ENCODE data around the gene KCTD19. TPM values are rescaled to one million over a fixed set of nuclear protein-coding genes. Genes with fewer than 3 reads are reported as not detected.

KCTD19 gene
- total RNA-seq, 1 experiment from 2014 or later: 1.1 TPM

GRCh38 chr16:67246081-67246755 is 80.3 kb downstream of the KCTD19 start (continued):
- TF ChIP-seq, protein P1, sequence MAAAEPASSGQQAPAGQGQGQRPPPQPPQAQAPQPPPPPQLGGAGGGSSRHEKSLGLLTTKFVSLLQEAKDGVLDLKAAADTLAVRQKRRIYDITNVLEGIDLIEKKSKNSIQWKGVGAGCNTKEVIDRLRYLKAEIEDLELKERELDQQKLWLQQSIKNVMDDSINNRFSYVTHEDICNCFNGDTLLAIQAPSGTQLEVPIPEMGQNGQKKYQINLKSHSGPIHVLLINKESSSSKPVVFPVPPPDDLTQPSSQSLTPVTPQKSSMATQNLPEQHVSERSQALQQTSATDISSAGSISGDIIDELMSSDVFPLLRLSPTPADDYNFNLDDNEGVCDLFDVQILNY (CRISPR knock-in tag; IDR thresholded peaks at IDR 0.05): 0 out of 2 replicates have a peak, but pooled peaks have one; percentile 72
- TF ChIP-seq ZNF263 (CRISPR knock-in tag; IDR thresholded peaks at IDR 0.05; ENCODE audit: low read depth) (no peak), ELF4 (CRISPR knock-in tag; IDR thresholded peaks at IDR 0.05; ENCODE audit: low read depth) (0 out of 2 replicates have a peak, but pooled peaks have one; percentile 40)

GRCh38 chr16:67245674-67246080 is 80.9 kb downstream of the KCTD19 start:
- ChIA-PET POLR2A (interaction anchor here (0.7 to 3.2 kb wide), 6 partner anchors 8 to 181 kb away, joined by 3 to 26 read pairs (median 10); partner anchors contain the start of gene TMEM208), CTCF (interaction anchor here (1.1 to 4.8 kb wide), 21 partner anchors 9 to 283 kb away, joined by 3 to 57 read pairs (median 11); partner anchors contain the start of genes ELMO3, KCTD19, LRRC36 and RIPOR1)
- H3K4me1 Mint-ChIP-seq: peaks cover 43% of the 10 kb centered on the region
- no peaks in the 10 kb centered on the region for H3K9me3 Mint-ChIP-seq
- ATAC-seq: no peak
- H3K27ac Mint-ChIP-seq: no peak overlapping the region
- DNase-seq (ENCODE audit: low spot score): no peak
- peak overlapping the region; percentile 89 for H3K4me3 Mint-ChIP-seq
- peaks cover 30% of the 10 kb centered on the region for H3K27me3 Mint-ChIP-seq (ENCODE audit: low read depth)
- H3K36me3 Mint-ChIP-seq: no peaks in the 10 kb centered on the region
- TF ChIP-seq, protein P2, sequence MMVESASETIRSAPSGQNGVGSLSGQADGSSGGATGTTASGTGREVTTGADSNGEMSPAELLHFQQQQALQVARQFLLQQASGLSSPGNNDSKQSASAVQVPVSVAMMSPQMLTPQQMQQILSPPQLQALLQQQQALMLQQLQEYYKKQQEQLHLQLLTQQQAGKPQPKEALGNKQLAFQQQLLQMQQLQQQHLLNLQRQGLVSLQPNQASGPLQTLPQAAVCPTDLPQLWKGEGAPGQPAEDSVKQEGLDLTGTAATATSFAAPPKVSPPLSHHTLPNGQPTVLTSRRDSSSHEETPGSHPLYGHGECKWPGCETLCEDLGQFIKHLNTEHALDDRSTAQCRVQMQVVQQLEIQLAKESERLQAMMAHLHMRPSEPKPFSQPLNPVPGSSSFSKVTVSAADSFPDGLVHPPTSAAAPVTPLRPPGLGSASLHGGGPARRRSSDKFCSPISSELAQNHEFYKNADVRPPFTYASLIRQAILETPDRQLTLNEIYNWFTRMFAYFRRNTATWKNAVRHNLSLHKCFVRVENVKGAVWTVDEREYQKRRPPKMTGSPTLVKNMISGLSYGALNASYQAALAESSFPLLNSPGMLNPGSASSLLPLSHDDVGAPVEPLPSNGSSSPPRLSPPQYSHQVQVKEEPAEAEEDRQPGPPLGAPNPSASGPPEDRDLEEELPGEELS (CRISPR knock-in tag; IDR thresholded peaks at IDR 0.05): no peak
- TF ChIP-seq KAT7 (CRISPR knock-in tag; IDR thresholded peaks at IDR 0.05; ENCODE audit: borderline replicate concordance) (no peak), ZNF219 (CRISPR knock-in tag; IDR thresholded peaks at IDR 0.05; ENCODE audit: borderline replicate concordance) (no peak), GRHL2 (CRISPR knock-in tag; IDR thresholded peaks at IDR 0.05; ENCODE audit: insufficient replicate concordance, severe bottlenecking) (no peak), ETV6 (CRISPR knock-in tag; IDR thresholded peaks at IDR 0.05) (no peak), ZNF263 (CRISPR knock-in tag; IDR thresholded peaks at IDR 0.05; ENCODE audit: low read depth) (no peak), PRRX2 (CRISPR knock-in tag; IDR thresholded peaks at IDR 0.05) (no peak), ATF2 (CRISPR knock-in tag; IDR thresholded peaks at IDR 0.05; ENCODE audit: borderline replicate concordance, low read depth) (no peak), MYBL2 (CRISPR knock-in tag; IDR thresholded peaks at IDR 0.05) (no peak), TEAD1 (CRISPR knock-in tag; IDR thresholded peaks at IDR 0.05) (no peak), NFYB (CRISPR knock-in tag; conservative IDR thresholded peaks at IDR 0.05; ENCODE audit: low read depth) (no peak)
- TF ChIP-seq, protein P3, sequence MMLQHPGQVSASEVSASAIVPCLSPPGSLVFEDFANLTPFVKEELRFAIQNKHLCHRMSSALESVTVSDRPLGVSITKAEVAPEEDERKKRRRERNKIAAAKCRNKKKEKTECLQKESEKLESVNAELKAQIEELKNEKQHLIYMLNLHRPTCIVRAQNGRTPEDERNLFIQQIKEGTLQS (CRISPR knock-in tag; conservative IDR thresholded peaks at IDR 0.05): no peak
- TF ChIP-seq, protein P4, sequence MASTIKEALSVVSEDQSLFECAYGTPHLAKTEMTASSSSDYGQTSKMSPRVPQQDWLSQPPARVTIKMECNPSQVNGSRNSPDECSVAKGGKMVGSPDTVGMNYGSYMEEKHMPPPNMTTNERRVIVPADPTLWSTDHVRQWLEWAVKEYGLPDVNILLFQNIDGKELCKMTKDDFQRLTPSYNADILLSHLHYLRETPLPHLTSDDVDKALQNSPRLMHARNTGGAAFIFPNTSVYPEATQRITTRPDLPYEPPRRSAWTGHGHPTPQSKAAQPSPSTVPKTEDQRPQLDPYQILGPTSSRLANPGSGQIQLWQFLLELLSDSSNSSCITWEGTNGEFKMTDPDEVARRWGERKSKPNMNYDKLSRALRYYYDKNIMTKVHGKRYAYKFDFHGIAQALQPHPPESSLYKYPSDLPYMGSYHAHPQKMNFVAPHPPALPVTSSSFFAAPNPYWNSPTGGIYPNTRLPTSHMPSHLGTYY (CRISPR knock-in tag; IDR thresholded peaks at IDR 0.05): no peak

- ChIA-PET POLR2A (interaction anchor here (0.7 kb wide), 1 partner anchor 182 kb away, joined by 3 read pairs; no protein-coding TSS in a partner anchor), CTCF (interaction anchor here (1.6 to 4.8 kb wide), 6 partner anchors 9 to 276 kb away, joined by 5 to 55 read pairs (median 40); partner anchors contain the start of genes ELMO3 and TMEM208)
- peaks cover 25% of the 10 kb centered on the region for H3K27me3 Mint-ChIP-seq (ENCODE audit: low read depth)
- peaks cover 42% of the 10 kb centered on the region for H3K4me1 Mint-ChIP-seq
- H3K36me3 Mint-ChIP-seq: no peaks in the 10 kb centered on the region
- H3K4me3 Mint-ChIP-seq: peak overlapping the region; percentile 89
- ATAC-seq: no peak
- peak overlapping the region; percentile 82 for H3K27ac Mint-ChIP-seq
- no peak for DNase-seq (ENCODE audit: low spot score)
- no peaks in the 10 kb centered on the region for H3K9me3 Mint-ChIP-seq
- no peak for TF ChIP-seq ZNF512 (CRISPR knock-in tag; IDR thresholded peaks at IDR 0.05; ENCODE audit: borderline replicate concordance)
- no peak for TF ChIP-seq USF2 (CRISPR knock-in tag; IDR thresholded peaks at IDR 0.05)
- no peak for TF ChIP-seq RORB (CRISPR knock-in tag; IDR thresholded peaks at IDR 0.05)
- TF ChIP-seq OVOL2 (CRISPR knock-in tag; IDR thresholded peaks at IDR 0.05; ENCODE audit: borderline replicate concordance): no peak
- TF ChIP-seq ZMAT4 (CRISPR knock-in tag; IDR thresholded peaks at IDR 0.05): no peak
- no peak for TF ChIP-seq ZNF263 (CRISPR knock-in tag; IDR thresholded peaks at IDR 0.05; ENCODE audit: low read depth)
- no peak for TF ChIP-seq FOXJ3 (CRISPR knock-in tag; IDR thresholded peaks at IDR 0.05; ENCODE audit: borderline replicate concordance)
- TF ChIP-seq, protein P3 (CRISPR knock-in tag; conservative IDR thresholded peaks at IDR 0.05): no peak
- no peak for TF ChIP-seq ATF1 (CRISPR knock-in tag; IDR thresholded peaks at IDR 0.05)
Observed at GRCh38 chr16:67245186-67245585, 81.4 kb downstream of the KCTD19 start.

Data from WTC11 (cell line).